AG04450 (cell line): ENCODE data around the gene SPI1. TPM values are rescaled to one million over a fixed set of nuclear protein-coding genes. Genes with fewer than 3 reads are reported as not detected.

Source experiments
- CTCF ChIA-PET: fragments of 300-600, 350-600 bp; formaldehyde crosslinking; extraction: SDS; loops from one replicate; lab custom pipeline; 2022; ENCODE audit warnings: antibody characterized with exemption, inconsistent platforms; lab: Charles Lee
- POLR2A ChIA-PET: fragments of 350-600 bp; formaldehyde crosslinking; extraction: SDS; loops from one replicate; lab custom pipeline; 2021; ENCODE audit warnings: antibody characterized with exemption, inconsistent platforms; lab: Yijun Ruan, JAX
- DNase-seq: peaks from one replicate; pipeline ENCODE4 v3.0.0-alpha.2; 2011; ENCODE audit warnings: low read depth, low spot score
- H3K27ac ChIP-seq: one replicate; pipeline ENCODE4 v1.5.1; 2012; ENCODE audit warnings: low read depth, low read length, control low read depth
- H3K27me3 ChIP-seq: one replicate; pipeline ENCODE4 v1.6.0; 2012; ENCODE audit warnings: low read length; ENCODE audit not compliant: control insufficient read depth, insufficient read depth
- H3K4me3 ChIP-seq: 2 replicates; pipeline ENCODE4 v1.5.1; 2011; ENCODE audit warnings: mild to moderate bottlenecking, low read depth, low read length, control low read depth
- H3K9me3 ChIP-seq: 2 replicates; pipeline ENCODE4 v1.5.1; 2012; ENCODE audit warnings: low read length; ENCODE audit not compliant: control insufficient read depth, insufficient read depth
- polyA plus RNA-seq: library from polyadenylated mRNA; depleted of rRNA; stranded (reverse); fragments of >200 nt; gene quantifications from 2 replicates; pipeline ENCODE4 v1.2.3, GENCODE V29; 2011
- TF ChIP-seq, protein P1 (sequence below): IDR thresholded peaks from 2 replicates; pipeline ENCODE4 v1.5.1; 2011; ENCODE audit warnings: low read depth, low read length, control low read depth, inconsistent platforms

The SPI1 gene
- polyA plus RNA-seq, 1 experiment, result not detected

DNA sequence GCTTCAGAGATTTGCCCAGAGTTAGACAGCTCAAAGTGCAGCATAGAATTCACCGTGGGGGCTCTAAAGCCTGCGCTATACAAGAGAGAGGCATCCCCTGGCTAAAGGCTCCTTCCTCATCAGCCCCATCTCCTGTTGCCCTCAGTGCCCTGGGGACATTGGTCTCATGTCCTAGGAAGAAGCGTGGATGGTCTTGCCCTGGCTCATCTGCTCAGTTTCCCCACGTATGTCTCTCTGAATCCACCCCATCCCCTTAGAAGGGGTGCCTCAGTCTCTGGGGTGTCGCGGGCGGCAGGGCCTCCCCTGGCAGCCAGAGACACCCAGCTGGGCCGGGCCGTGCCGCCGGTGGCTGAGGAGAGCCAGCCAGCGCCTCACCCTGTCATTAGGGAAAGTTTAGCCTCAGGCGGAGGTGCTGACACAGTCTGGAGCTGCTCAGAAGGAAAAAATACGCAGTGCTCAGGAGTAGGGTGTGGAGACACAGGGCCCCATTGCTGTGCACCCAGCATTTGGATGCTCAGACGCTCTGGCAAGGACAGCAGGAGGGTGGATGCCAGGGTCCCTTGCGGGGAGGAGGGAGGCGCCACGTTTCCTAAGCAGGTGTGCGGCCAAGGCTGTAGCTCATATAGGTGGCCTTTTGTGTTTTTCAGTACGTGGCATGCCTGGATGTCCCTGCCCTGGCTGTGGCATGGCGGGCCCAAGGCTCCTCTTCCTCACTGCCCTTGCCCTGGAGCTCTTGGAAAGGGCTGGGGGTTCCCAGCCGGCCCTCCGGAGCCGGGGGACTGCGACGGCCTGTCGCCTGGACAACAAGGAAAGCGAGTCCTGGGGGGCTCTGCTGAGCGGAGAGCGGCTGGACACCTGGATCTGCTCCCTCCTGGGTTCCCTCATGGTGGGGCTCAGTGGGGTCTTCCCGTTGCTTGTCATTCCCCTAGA, 31.4 kb upstream of the SPI1 start:
- ChIA-PET CTCF (interaction anchor here (0.9 to 4.4 kb wide), 4 partner anchors 17 to 208 kb away, joined by 3 to 23 read pairs (median 4); partner anchors contain the start of gene NR1H3), POLR2A (interaction anchor here (0.6 to 2.0 kb wide), 8 partner anchors 9 to 170 kb away, joined by 3 to 13 read pairs (median 4); partner anchors contain the start of gene PSMC3)
- no peaks in the 10 kb centered on the region; the same call in 1 of the 2 replicates for H3K9me3 ChIP-seq
- H3K4me3 ChIP-seq, result peak overlapping the region; percentile 95
- TF ChIP-seq, protein P1, sequence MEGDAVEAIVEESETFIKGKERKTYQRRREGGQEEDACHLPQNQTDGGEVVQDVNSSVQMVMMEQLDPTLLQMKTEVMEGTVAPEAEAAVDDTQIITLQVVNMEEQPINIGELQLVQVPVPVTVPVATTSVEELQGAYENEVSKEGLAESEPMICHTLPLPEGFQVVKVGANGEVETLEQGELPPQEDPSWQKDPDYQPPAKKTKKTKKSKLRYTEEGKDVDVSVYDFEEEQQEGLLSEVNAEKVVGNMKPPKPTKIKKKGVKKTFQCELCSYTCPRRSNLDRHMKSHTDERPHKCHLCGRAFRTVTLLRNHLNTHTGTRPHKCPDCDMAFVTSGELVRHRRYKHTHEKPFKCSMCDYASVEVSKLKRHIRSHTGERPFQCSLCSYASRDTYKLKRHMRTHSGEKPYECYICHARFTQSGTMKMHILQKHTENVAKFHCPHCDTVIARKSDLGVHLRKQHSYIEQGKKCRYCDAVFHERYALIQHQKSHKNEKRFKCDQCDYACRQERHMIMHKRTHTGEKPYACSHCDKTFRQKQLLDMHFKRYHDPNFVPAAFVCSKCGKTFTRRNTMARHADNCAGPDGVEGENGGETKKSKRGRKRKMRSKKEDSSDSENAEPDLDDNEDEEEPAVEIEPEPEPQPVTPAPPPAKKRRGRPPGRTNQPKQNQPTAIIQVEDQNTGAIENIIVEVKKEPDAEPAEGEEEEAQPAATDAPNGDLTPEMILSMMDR, result no peak
- peak overlapping the region; percentile 98 for H3K27ac ChIP-seq
- DNase-seq, result no peak
- H3K27me3 ChIP-seq, result no peaks in the 10 kb centered on the region

DNA sequence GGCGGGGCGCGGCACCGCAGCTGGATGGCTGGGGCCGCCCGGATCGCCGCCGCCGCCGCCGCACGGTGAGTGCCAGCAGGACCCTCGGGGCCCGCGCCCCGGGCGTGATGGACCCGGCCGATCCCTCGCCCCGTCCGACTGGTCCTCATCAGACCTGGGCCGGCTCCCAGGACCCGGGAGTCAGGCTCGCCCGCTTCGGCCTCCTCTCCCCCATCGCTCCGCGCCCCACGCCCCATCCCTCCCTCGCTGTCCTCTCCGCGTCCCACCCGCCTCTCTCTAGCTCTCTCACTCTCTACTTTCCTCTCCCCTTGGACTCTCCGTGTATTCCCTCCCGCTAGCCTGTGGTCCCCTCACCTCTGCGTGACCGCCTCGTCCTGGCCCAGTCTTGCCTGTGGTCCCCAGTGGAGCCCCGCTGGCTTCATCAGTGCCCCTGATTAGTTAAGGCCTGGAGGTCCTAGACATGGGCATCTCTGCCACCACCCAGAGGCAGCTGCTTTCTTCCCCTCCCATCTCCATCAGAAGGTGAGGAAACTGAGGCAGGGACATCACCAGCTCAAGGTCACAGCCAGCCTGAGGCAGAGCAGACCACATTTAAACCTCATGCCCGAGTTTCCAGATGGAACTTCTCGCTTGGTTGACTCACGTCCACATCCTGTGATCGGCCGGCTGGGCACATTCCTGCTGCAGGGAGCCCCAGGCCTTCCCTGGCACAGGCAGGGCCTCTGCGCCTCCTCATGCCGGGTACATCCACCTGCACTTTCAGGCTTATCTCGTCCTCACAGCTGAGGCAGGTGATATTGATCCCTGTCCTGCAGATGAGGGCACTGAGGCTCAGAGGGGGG, 30.5 kb upstream of the SPI1 start:
- Histone ChIP-seq H3K4me3 (peak overlapping the region; percentile 95), H3K27me3 (no peaks in the 10 kb centered on the region), H3K27ac (peak overlapping the region; percentile 98), H3K9me3 (no peaks in the 10 kb centered on the region; the same call in 1 of the 2 replicates)
- TF ChIP-seq, protein P1, result no peak
- POLR2A ChIA-PET, result interaction anchor here (0.5 to 2.0 kb wide), 9 partner anchors 10 to 744 kb away, joined by 3 to 13 read pairs (median 5); partner anchors contain the start of gene PSMC3
- peak; percentile 66 for DNase-seq
- CTCF ChIA-PET, result interaction anchor here (2.6 to 4.4 kb wide), 2 partner anchors 35 to 36 kb away, joined by 23 to 26 read pairs; no protein-coding TSS in a partner anchor

DNA sequence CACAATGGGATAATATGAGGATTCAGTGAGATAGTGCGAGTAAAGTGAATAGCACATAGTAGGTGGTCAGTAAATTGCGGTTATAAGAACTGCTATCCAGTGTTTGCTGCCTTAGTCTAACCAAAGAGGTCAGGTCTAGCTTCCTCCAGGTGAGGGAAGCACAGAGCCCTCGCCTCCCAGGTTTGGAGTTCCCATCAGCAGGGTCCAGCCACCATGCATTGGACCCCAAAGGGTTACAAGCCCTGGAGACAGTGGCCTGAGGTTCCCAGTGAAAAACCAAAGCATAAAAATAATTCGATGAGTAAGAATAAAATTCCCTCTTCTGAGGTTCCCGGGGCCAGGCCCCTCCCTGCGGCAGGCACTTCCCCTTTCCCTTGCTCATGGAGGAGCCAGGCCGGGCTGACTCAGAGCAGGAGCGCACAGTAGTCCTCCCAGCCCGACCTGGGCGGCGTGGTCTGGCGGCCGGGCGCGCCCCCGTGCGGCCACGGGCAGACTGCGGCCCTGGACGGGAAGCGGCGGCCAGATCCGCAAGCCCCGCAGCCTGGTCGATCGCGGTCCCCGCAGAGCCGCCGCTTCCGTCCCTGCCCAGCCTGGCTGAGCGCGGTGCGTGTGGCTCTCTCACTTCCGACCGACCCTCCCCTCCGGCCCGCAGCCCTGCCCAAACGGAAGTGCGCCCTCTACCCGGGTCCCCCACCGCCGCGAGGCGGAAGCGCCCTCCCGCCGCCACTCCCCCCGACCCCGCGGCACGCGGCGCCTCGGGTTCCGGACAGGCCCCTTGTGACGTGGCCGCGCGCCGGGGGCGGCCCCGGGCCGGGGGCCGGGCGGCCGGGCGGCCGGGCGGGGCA, 29.6 kb upstream of the SPI1 start, which contains the start of gene SLC39A13:
Gene SLC39A13, plus strand, starts transcription at position 845 of the 845 bp plus-strand sequence. CDS start 1,505 bp downstream, outside the sequence.
- no peaks in the 10 kb centered on the region; the same call in 1 of the 2 replicates for H3K9me3 ChIP-seq
- no peaks in the 10 kb centered on the region for H3K27me3 ChIP-seq
- H3K4me3 ChIP-seq, result peak within 1 kb of the TSS; percentile 95
- TF ChIP-seq, protein P1, result peak; percentile 61
- H3K27ac ChIP-seq, result peak within 1 kb of the TSS; percentile 99
- CTCF ChIA-PET, result interaction anchor here (0.6 to 2.6 kb wide), 3 partner anchors 20 to 144 kb away, joined by 3 to 26 read pairs (median 4); no protein-coding TSS in a partner anchor
- POLR2A ChIA-PET, result interaction anchor here (0.5 to 2.0 kb wide), 8 partner anchors 8 to 126 kb away, joined by 3 to 13 read pairs (median 6); partner anchors contain the start of gene PSMC3
- DNase-seq, result peak; percentile 92
